WTC11 (cell line): Measurements from ENCODE around the gene TMPRSS5.

Experiments
- CTCF ChIP-seq: fragments of 200-600 bp; IDR thresholded peaks from 2 replicates; pipeline ENCODE4 v1.8.0; 2022; ENCODE audit warnings: antibody characterized with exemption
- MAX ChIP-seq: sonication (generic); formaldehyde crosslinking; IDR thresholded peaks from 2 replicates; pipeline ENCODE4 v1.8.0; 2022; ENCODE audit warnings: mild to moderate bottlenecking, missing genetic modification reagents
- NR3C1 ChIP-seq: sonication (generic); formaldehyde crosslinking; conservative IDR thresholded peaks from 2 replicates; pipeline ENCODE4 v1.8.1; 2023; ENCODE audit warnings: low read depth, mild to moderate bottlenecking, missing genetic modification reagents
- TEAD4 ChIP-seq: sonication (generic); formaldehyde crosslinking; IDR thresholded peaks from 2 replicates; pipeline ENCODE4 v1.8.0; 2022; ENCODE audit warnings: mild to moderate bottlenecking, missing genetic modification reagents
- ZNF425 ChIP-seq: fragments of 250-450 bp; sonication (Bioruptor Pico); conservative IDR thresholded peaks from 2 replicates; pipeline ENCODE4 v1.9.0; 2021; ENCODE audit warnings: mild to moderate bottlenecking

- no peak for TF ChIP-seq CTCF
- no peak for TF ChIP-seq ZNF425 (CRISPR knock-in tag)
- TF ChIP-seq TEAD4 = no peak
- no peak for TF ChIP-seq MAX (CRISPR knock-in tag)
- no peak for TF ChIP-seq NR3C1
Observed at GRCh38 chr11:113722934-113723333, 16.8 kb upstream of the TMPRSS5 start.
